Upper lobe of right lung (tissue), 1 donor: Measurements from ENCODE around the gene CFAP99. TPM values are rescaled to one million over a fixed set of nuclear protein-coding genes. Genes with fewer than 3 reads are reported as not detected.

ENCODE experiments used
- ATAC-seq: fragments of 200-7000 bp; cut with Tn5 transposase; one replicate; pipeline ENCODE4 v1.9.1; 2020; ENCODE audit warnings: mild to moderate bottlenecking, moderate library complexity
- DNase-seq: peaks from one replicate; pipeline ENCODE4 v3.0.0-alpha.2; 2020
- H3K27ac ChIP-seq: fragments of 200-600 bp; one replicate; pipeline ENCODE4 v1.8.0; 2022
- H3K27me3 ChIP-seq: fragments of 200-600 bp; one replicate; pipeline ENCODE4 v1.8.0; 2022; ENCODE audit warnings: mild to moderate bottlenecking
- H3K36me3 ChIP-seq: fragments of 200-600 bp; one replicate; pipeline ENCODE4 v1.8.0; 2022
- H3K4me1 ChIP-seq: fragments of 200-600 bp; one replicate; pipeline ENCODE4 v1.8.0; 2022
- H3K4me3 ChIP-seq: fragments of 200-600 bp; one replicate; pipeline ENCODE4 v1.8.0; 2022; ENCODE audit warnings: mild to moderate bottlenecking
- H3K9me3 ChIP-seq: fragments of 200-600 bp; one replicate; pipeline ENCODE4 v1.8.0; 2022
- intact Hi-C: fragments of 100-400 bp; cut with DNase I; formaldehyde crosslinking; loops from one replicate; pipeline ENCODE4 v1.11.0; 2022
- total RNA-seq: library from RNA; stranded (reverse); fragmentation: NEBNext Ultra II Directional; extraction: Animal tissue kit (Norgen Biotek cat#: 25700); gene quantifications from one replicate; pipeline ENCODE4 v1.2.1, GENCODE V29; 2021
- TF ChIP-seq, protein P1 (sequence below): fragments of 200-600 bp; IDR thresholded peaks from one replicate; pipeline ENCODE4 v1.8.0; 2022; ENCODE audit warnings: antibody characterized with exemption
- donor health status: DM: no; HTN: yes; CAD: no; lungs with severe emphysema.

The CFAP99 gene
- total RNA-seq, 1 donor from 2014 or later, result not detected

DNA sequence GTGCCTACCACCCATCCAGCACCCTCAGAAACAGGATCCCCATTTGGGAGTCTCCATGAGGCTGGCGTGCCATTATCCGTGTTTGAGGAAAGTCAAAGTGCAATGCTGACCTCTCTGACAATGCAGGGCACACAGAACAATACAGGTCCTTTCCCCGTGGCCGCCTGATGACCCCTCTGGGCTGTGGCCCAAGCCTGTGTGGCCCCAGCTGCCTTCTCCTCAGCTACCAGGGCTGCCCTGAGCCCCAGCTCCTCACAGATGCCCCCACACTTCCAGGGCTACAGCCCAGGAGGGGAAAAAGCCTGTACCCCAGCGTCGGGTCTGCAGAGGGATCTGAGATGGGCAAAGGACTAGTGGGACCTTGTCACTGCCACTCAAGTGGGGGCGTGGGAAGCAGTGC lies 15.8 kb upstream of the CFAP99 start:
- Histone ChIP-seq H3K9me3 (no peaks in the 10 kb centered on the region), H3K4me1 (peaks cover 15% of the 10 kb centered on the region), H3K27ac (no peak overlapping the region), H3K36me3 (no peaks in the 10 kb centered on the region), H3K4me3 (peak overlapping the region; percentile 31), H3K27me3 (no peaks in the 10 kb centered on the region)
- no peak for DNase-seq
- intact Hi-C loops, result no loop called here
- TF ChIP-seq, protein P1, sequence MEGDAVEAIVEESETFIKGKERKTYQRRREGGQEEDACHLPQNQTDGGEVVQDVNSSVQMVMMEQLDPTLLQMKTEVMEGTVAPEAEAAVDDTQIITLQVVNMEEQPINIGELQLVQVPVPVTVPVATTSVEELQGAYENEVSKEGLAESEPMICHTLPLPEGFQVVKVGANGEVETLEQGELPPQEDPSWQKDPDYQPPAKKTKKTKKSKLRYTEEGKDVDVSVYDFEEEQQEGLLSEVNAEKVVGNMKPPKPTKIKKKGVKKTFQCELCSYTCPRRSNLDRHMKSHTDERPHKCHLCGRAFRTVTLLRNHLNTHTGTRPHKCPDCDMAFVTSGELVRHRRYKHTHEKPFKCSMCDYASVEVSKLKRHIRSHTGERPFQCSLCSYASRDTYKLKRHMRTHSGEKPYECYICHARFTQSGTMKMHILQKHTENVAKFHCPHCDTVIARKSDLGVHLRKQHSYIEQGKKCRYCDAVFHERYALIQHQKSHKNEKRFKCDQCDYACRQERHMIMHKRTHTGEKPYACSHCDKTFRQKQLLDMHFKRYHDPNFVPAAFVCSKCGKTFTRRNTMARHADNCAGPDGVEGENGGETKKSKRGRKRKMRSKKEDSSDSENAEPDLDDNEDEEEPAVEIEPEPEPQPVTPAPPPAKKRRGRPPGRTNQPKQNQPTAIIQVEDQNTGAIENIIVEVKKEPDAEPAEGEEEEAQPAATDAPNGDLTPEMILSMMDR, result no peak
- ATAC-seq, result no peak

DNA sequence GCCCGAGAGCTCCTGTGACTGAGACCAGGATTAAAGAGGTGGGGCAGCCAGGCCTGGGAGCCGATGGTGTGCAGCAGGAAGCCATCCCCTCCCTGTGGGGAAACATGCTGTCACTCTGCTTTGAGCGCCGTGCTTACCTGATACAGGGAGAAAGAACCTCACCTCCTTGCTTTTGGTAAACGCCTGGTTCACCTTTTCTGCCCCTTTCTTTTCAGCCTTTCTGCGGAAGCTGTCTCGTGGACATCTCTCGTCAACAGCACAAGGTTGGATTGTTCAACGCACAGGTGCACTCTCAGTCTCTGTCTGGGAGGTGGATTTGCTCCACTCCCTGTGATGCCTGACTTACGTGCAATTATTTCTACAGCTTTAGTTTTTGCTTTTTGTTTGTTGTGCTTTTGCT lies 12.3 kb upstream of the CFAP99 start:
- TF ChIP-seq, protein P1, result no peak
- ATAC-seq (no peak), DNase-seq (no peak)
- H3K4me3 ChIP-seq, result no peak overlapping the region
- peaks cover 15% of the 10 kb centered on the region for H3K4me1 ChIP-seq
- H3K36me3 ChIP-seq, result no peaks in the 10 kb centered on the region
- H3K27me3 ChIP-seq, result no peaks in the 10 kb centered on the region
- intact Hi-C loops, result no loop called here
- H3K9me3 ChIP-seq, result no peaks in the 10 kb centered on the region
- no peak overlapping the region for H3K27ac ChIP-seq

DNA sequence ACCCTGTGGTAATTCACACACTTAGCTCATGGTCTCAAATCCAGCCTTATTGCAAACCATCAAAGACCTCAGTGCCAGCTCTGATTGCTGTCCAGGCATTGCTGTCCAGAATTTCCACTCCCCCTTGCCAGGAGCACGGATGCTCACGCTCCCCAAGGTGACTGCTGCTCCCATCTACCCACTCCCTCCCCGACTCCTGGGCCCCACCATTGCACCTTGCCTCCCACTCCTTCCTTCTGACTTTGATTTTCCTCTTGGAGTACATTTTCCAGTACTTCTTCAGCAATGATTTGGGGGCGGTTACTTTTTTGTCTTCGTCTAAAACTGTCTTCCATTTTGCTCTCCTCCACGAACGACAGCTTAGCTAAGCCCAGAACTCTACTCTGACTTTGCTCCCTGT lies 11.8 kb upstream of the CFAP99 start:
- Histone ChIP-seq H3K27ac (no peak overlapping the region), H3K4me1 (peaks cover 15% of the 10 kb centered on the region), H3K27me3 (no peaks in the 10 kb centered on the region), H3K4me3 (no peak overlapping the region), H3K36me3 (no peaks in the 10 kb centered on the region), H3K9me3 (no peaks in the 10 kb centered on the region)
- intact Hi-C loops, result no loop called here
- TF ChIP-seq, protein P1, result no peak
- ATAC-seq (no peak), DNase-seq (no peak)

- ATAC-seq (no peak), DNase-seq (no peak)
- no peak overlapping the region for H3K4me3 ChIP-seq
- TF ChIP-seq, protein P1, result no peak
- no peaks in the 10 kb centered on the region for H3K27me3 ChIP-seq
- no peaks in the 10 kb centered on the region for H3K36me3 ChIP-seq
- intact Hi-C loops, result no loop called here
- no peak overlapping the region for H3K27ac ChIP-seq
- peaks cover 15% of the 10 kb centered on the region for H3K4me1 ChIP-seq
- H3K9me3 ChIP-seq, result no peaks in the 10 kb centered on the region
These were observed 10.8 kb upstream of the CFAP99 start for GRCh38 chr4:2407991-2408342.

DNA sequence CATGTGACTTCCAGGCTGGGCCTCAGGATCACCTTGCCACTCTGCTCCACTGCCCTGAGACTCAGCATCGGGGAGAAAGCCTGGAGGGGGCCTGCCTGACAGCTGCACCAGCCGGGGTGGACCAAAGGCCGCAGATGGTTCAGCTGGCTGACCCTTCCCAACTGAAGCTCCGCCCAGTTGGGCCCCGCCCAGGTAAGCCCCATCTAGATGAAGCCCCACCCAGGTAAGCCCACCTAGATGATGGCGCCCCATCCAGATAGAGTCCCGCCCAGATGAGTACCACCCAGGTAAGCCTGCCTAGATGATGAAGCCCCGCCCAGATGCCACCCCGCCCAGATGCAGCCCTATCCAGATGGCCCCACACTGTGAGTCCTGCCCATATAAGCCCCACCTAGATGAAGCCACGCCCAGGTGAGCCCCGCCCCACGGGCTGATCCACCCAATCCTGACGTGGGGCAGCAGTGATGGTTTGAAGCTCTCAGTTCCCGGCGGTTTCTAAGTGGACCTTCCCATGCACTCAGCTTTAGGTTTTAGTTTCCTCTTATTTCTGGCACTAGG lies 10.3 kb upstream of the CFAP99 start:
- no peak overlapping the region for H3K27ac ChIP-seq
- ATAC-seq (no peak), DNase-seq (peak; percentile 61)
- H3K27me3 ChIP-seq, result no peaks in the 10 kb centered on the region
- H3K4me3 ChIP-seq, result no peak overlapping the region
- H3K9me3 ChIP-seq, result no peaks in the 10 kb centered on the region
- H3K4me1 ChIP-seq, result peaks cover 20% of the 10 kb centered on the region
- intact Hi-C loops, result no loop called here
- no peaks in the 10 kb centered on the region for H3K36me3 ChIP-seq
- TF ChIP-seq, protein P1, result no peak

GRCh38 chr4:2408976-2409375 lies 9.8 kb upstream of the CFAP99 start:
- Histone ChIP-seq H3K9me3 (no peaks in the 10 kb centered on the region), H3K4me3 (no peak overlapping the region), H3K36me3 (no peaks in the 10 kb centered on the region), H3K27ac (no peak overlapping the region), H3K4me1 (peaks cover 25% of the 10 kb centered on the region), H3K27me3 (no peaks in the 10 kb centered on the region)
- TF ChIP-seq, protein P1, result no peak
- intact Hi-C loops, result no loop called here
- ATAC-seq (no peak), DNase-seq (no peak)
